ENCODE results near the gene PIM3. TPM values are rescaled to one million over a fixed set of nuclear protein-coding genes. Genes with fewer than 3 reads are reported as not detected.
"Not testable (repeated sequence)": the region's sequence is repeated elsewhere in the genome, so short reads cannot be mapped to it uniquely, and the experiment has no call there.

Gene PIM3
- total RNA-seq, 1 donor from 2014 or later, result 290 TPM

DNA sequence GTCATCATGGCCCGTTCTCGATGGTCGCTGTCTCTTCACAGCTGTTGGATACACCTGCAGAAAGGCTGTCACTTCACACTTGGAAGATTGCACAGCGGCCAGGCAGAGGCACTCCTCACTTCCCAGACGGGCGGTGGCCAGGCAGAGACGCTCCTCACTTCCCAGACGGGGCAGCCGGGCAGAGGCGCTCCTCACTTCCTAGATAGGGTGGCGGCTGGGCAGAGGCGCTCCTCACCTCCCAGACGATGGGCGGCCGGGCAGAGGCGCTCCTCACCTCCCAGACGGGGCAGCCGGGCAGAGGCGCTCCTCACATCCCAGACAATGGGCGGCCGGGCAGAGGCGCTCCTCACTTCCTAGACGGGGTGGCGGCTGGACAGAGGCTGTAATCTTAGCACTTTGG, 29.3 kb downstream of the PIM3 start:
- H3K27ac Mint-ChIP-seq; H3K4me1 Mint-ChIP-seq (ENCODE audit: low read depth); DNase-seq (ENCODE audit: low spot score); H3K4me3 Mint-ChIP-seq; H3K36me3 Mint-ChIP-seq (ENCODE audit: low read depth); intact Hi-C loops (cut with micrococcal nuclease): not testable (repeated sequence)
- Mint-ChIP-seq H3K9me3 (peaks cover 41% of the 10 kb centered on the region), H3K27me3 (ENCODE audit: insufficient read depth) (peaks cover 27% of the 10 kb centered on the region)

- intact Hi-C loops (cut with micrococcal nuclease), result no loop called here
- peaks cover 3% of the 10 kb centered on the region for H3K36me3 Mint-ChIP-seq (ENCODE audit: low read depth)
- peaks cover 27% of the 10 kb centered on the region for H3K9me3 Mint-ChIP-seq
- H3K4me3 Mint-ChIP-seq, result no peak overlapping the region
- no peak overlapping the region for H3K27ac Mint-ChIP-seq
- DNase-seq (ENCODE audit: low spot score), result no peak
- H3K27me3 Mint-ChIP-seq (ENCODE audit: insufficient read depth), result peaks cover 15% of the 10 kb centered on the region
- peaks cover 10% of the 10 kb centered on the region for H3K4me1 Mint-ChIP-seq (ENCODE audit: low read depth)
Observed at GRCh38 chr22:49991167-49991566, 30.6 kb downstream of the PIM3 start.

- peaks cover 3% of the 10 kb centered on the region for H3K36me3 Mint-ChIP-seq (ENCODE audit: low read depth)
- no peak overlapping the region for H3K27ac Mint-ChIP-seq
- no peak for DNase-seq (ENCODE audit: low spot score)
- H3K27me3 Mint-ChIP-seq (ENCODE audit: insufficient read depth), result peaks cover 8% of the 10 kb centered on the region
- H3K4me1 Mint-ChIP-seq (ENCODE audit: low read depth), result peaks cover 10% of the 10 kb centered on the region
- H3K4me3 Mint-ChIP-seq, result no peak overlapping the region
- H3K9me3 Mint-ChIP-seq, result peaks cover 19% of the 10 kb centered on the region
- intact Hi-C loops (cut with micrococcal nuclease), result loop anchor here (2.0 kb wide), 1 partner anchor 15 kb away; no protein-coding TSS in a partner anchor
Observed at GRCh38 chr22:49991907-49992533, 31.4 kb downstream of the PIM3 start.

- Mint-ChIP-seq H3K4me3 (no peak overlapping the region), H3K36me3 (ENCODE audit: low read depth) (peaks cover 1% of the 10 kb centered on the region), H3K4me1 (ENCODE audit: low read depth) (peaks cover 10% of the 10 kb centered on the region), H3K27me3 (ENCODE audit: insufficient read depth) (peaks cover 3% of the 10 kb centered on the region), H3K27ac (no peak overlapping the region), H3K9me3 (peaks cover 13% of the 10 kb centered on the region)
- peak; percentile 48 for DNase-seq (ENCODE audit: low spot score)
- intact Hi-C loops (cut with micrococcal nuclease), result loop anchor here (1.0 to 2.0 kb wide), 3 partner anchors 16 to 64 kb away; no protein-coding TSS in a partner anchor
Observed at GRCh38 chr22:49992921-49993648, 32.5 kb downstream of the PIM3 start.

GRCh38 chr22:49993649-49994360, 33.2 kb downstream of the PIM3 start:
- Mint-ChIP-seq H3K36me3 (ENCODE audit: low read depth) (peaks cover 1% of the 10 kb centered on the region), H3K4me3 (no peak overlapping the region), H3K27ac (no peak overlapping the region), H3K27me3 (ENCODE audit: insufficient read depth) (peaks cover 3% of the 10 kb centered on the region), H3K4me1 (ENCODE audit: low read depth) (peaks cover 16% of the 10 kb centered on the region), H3K9me3 (peaks cover 9% of the 10 kb centered on the region)
- no peak for DNase-seq (ENCODE audit: low spot score)
- intact Hi-C loops (cut with micrococcal nuclease), result loop anchor here (1.0 to 2.0 kb wide), 3 partner anchors 17 to 65 kb away; no protein-coding TSS in a partner anchor

DNA sequence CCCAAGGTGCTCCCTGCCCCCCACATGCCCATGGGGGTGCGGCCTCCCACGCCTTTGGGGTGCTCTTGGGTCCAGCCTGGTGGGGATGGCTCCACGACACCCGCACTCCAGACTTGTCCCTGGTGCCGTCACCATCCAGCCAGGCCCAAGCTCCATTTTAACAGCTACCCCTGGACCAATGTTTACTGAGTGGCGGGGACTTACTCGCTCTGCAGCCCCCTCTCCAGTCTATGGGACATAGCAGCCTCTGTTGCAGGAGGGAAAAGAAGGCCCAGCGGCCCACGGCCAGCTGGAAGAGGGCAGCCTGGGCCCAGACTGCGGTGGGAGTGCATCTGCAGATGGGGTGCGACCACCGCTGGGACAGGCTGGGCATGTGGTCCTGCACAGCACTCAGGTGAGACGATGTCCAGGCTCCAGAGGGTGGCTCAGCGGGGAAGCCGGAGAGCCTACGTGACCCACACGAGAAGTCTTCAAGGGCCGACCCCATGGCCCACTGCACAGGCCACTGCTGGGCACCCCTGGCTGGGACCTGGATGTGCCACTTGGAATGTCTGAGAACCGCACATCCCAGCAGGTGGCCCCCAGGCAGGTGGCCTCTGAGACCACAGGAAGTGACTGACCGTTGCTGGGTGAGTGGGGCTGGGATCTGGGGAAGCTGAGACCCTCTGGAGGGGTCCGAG, 33.9 kb downstream of the PIM3 start:
- Mint-ChIP-seq H3K9me3 (peaks cover 9% of the 10 kb centered on the region), H3K4me1 (ENCODE audit: low read depth) (peaks cover 19% of the 10 kb centered on the region), H3K4me3 (no peak overlapping the region), H3K36me3 (ENCODE audit: low read depth) (peaks cover 1% of the 10 kb centered on the region), H3K27me3 (ENCODE audit: insufficient read depth) (peaks cover 4% of the 10 kb centered on the region), H3K27ac (no peak overlapping the region)
- DNase-seq (ENCODE audit: low spot score), result no peak
- intact Hi-C loops (cut with micrococcal nuclease), result no loop called here

DNA sequence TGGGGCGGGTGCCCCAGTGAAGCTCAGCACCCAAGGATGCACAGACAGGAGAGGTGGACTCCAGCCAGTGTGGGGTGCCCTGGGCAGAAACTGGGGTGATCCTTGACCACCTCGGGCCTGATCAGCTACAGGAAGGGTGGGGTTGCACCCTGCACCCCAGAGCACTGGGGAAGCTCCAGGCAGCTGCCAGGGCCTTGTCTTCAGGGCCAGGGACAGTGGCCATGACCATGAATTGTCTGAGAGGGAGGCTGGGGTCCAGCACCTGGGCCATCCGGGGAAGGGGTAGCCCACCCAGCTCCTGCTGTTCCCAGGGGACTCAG, 34.4 kb downstream of the PIM3 start:
- H3K27ac Mint-ChIP-seq, result no peak overlapping the region
- H3K4me3 Mint-ChIP-seq, result no peak overlapping the region
- DNase-seq (ENCODE audit: low spot score), result no peak
- H3K9me3 Mint-ChIP-seq, result peaks cover 9% of the 10 kb centered on the region
- peaks cover 4% of the 10 kb centered on the region for H3K27me3 Mint-ChIP-seq (ENCODE audit: insufficient read depth)
- intact Hi-C loops (cut with micrococcal nuclease), result no loop called here
- H3K36me3 Mint-ChIP-seq (ENCODE audit: low read depth), result peaks cover 1% of the 10 kb centered on the region
- peaks cover 19% of the 10 kb centered on the region for H3K4me1 Mint-ChIP-seq (ENCODE audit: low read depth)

DNA sequence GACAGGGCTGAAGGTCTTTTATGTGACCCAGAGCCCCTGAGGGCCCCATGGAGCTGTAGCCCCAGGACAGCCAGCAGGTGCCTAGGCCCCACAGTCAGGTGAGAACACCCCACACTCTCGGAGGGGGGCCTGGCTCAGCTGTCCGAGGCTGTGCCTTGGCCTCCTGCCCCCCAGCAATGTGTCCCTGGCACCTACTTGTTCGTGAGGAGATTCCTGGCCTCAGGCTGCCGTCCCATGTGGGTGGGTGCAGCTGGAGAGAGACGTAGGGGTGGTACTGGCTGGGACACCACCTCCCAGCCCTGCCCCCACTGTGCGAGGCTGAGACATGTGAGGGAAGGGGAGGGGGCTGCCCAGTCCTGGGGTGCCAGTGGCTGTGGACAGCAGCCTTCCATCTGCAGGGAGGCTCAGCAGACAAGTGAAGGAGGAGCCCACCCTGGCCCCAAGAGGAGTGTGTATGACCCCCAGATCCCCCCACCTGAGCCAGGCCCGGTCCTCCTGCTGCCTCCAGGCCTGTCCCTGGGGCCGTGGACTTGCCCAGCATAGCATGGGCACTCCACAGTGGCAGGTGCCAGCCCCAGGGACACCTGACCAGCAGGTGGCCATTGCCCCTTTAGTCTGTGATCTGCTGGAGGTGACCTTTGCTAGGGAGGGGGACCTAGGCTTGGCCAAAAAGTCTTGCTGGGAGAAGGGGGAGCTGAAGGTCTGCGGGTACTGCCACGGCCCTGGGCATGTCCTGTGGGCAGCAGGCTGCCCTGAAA, 35.0 kb downstream of the PIM3 start:
- Mint-ChIP-seq H3K4me1 (ENCODE audit: low read depth) (peaks cover 19% of the 10 kb centered on the region), H3K27me3 (ENCODE audit: insufficient read depth) (peaks cover 4% of the 10 kb centered on the region), H3K27ac (no peak overlapping the region), H3K9me3 (peaks cover 9% of the 10 kb centered on the region), H3K4me3 (no peak overlapping the region), H3K36me3 (ENCODE audit: low read depth) (peaks cover 1% of the 10 kb centered on the region)
- intact Hi-C loops (cut with micrococcal nuclease), result no loop called here
- DNase-seq (ENCODE audit: low spot score), result no peak

- peaks cover 19% of the 10 kb centered on the region for H3K4me1 Mint-ChIP-seq (ENCODE audit: low read depth)
- no peak overlapping the region for H3K27ac Mint-ChIP-seq
- DNase-seq (ENCODE audit: low spot score), result no peak
- peaks cover 6% of the 10 kb centered on the region for H3K9me3 Mint-ChIP-seq
- intact Hi-C loops (cut with micrococcal nuclease), result no loop called here
- H3K27me3 Mint-ChIP-seq (ENCODE audit: insufficient read depth), result peaks cover 4% of the 10 kb centered on the region
- H3K4me3 Mint-ChIP-seq, result no peak overlapping the region
- no peaks in the 10 kb centered on the region for H3K36me3 Mint-ChIP-seq (ENCODE audit: low read depth)
Observed at GRCh38 chr22:49996119-49996517, 35.5 kb downstream of the PIM3 start.

DNA sequence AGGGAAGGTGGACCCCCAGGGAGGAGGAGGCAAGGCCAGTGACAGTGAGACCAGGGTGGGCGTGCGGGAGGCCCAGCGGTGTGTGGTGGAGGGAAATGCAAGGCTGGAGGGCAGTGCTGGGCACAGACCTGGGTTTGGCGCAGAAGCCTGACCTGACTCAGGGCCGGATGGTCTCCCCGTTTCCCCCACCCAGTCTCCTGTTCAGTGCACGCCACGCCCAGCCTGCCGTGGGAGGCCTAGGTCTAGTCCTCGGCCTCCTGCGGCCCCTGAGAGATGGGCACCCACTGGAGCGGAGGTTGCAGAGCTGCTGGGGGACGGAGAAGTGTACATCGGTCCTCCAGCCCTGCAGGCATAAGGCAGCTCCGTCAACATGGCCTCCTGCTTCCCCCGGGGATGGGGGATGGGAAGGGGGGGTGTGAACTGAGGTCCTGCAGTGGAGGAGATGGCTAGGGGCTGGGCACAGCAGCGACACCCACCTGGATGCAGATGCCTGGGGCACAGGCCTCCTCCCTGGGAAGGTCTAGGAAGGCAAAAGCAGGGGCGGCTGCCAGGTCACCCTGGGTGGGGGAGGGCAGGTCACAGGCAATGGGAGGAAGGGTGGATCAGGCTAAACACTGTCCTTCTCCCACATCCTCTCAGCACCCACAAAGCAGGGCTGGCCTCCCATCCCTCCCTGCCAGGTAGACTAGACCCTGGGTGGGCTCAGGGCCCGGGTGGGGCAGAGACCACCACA, 36.1 kb downstream of the PIM3 start:
- H3K4me3 Mint-ChIP-seq, result no peak overlapping the region
- no peak for DNase-seq (ENCODE audit: low spot score)
- no peak overlapping the region for H3K27ac Mint-ChIP-seq
- H3K36me3 Mint-ChIP-seq (ENCODE audit: low read depth), result no peaks in the 10 kb centered on the region
- intact Hi-C loops (cut with micrococcal nuclease), result no loop called here
- H3K27me3 Mint-ChIP-seq (ENCODE audit: insufficient read depth), result peaks cover 4% of the 10 kb centered on the region
- peaks cover 2% of the 10 kb centered on the region for H3K9me3 Mint-ChIP-seq
- peaks cover 19% of the 10 kb centered on the region for H3K4me1 Mint-ChIP-seq (ENCODE audit: low read depth)

- Mint-ChIP-seq H3K27me3 (ENCODE audit: insufficient read depth) (peaks cover 4% of the 10 kb centered on the region), H3K4me3 (no peak overlapping the region), H3K36me3 (ENCODE audit: low read depth) (no peaks in the 10 kb centered on the region), H3K4me1 (ENCODE audit: low read depth) (peaks cover 19% of the 10 kb centered on the region), H3K9me3 (no peaks in the 10 kb centered on the region), H3K27ac (no peak overlapping the region)
- intact Hi-C loops (cut with micrococcal nuclease), result no loop called here
- no peak for DNase-seq (ENCODE audit: low spot score)
Observed at GRCh38 chr22:49997251-49997599, 36.7 kb downstream of the PIM3 start.
